Measurements from ENCODE around the gene ABCD1.

ABCD1 gene

DNA sequence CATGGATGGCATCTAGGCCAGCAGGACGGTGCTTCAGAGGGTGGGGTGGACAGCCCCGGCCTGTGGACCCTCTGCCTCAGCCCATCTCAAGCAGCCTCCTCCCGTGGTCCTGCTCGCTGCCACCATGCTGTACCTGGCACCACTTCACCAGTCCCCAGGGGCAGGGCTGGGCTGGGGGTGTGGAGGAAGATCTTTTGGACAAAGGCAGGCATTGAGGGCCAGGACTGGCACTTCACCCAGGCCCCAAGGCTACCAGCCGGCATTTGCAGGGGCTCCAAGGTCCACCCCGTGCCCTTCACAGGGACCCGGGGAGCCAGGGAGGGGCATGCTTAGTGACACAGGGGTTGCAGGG lies 40.1 kb downstream of the ABCD1 start:
- DNase-seq (ENCODE audit: low spot score) = no peak
- Histone ChIP-seq H3K27ac (peak overlapping the region in 1 of 2 donors; percentile 65), H3K4me3 (peak overlapping the region; percentile 60)
- TF ChIP-seq, protein P1, sequence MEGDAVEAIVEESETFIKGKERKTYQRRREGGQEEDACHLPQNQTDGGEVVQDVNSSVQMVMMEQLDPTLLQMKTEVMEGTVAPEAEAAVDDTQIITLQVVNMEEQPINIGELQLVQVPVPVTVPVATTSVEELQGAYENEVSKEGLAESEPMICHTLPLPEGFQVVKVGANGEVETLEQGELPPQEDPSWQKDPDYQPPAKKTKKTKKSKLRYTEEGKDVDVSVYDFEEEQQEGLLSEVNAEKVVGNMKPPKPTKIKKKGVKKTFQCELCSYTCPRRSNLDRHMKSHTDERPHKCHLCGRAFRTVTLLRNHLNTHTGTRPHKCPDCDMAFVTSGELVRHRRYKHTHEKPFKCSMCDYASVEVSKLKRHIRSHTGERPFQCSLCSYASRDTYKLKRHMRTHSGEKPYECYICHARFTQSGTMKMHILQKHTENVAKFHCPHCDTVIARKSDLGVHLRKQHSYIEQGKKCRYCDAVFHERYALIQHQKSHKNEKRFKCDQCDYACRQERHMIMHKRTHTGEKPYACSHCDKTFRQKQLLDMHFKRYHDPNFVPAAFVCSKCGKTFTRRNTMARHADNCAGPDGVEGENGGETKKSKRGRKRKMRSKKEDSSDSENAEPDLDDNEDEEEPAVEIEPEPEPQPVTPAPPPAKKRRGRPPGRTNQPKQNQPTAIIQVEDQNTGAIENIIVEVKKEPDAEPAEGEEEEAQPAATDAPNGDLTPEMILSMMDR (IDR thresholded peaks at IDR 0.05) = no peak

GRCh38 chrX:153765138-153766079 lies 40.8 kb downstream of the ABCD1 start:
- TF ChIP-seq, protein P1 (IDR thresholded peaks at IDR 0.05) = no peak
- DNase-seq (ENCODE audit: low spot score) = peak; percentile 72
- Histone ChIP-seq H3K4me3 (peak overlapping the region; percentile 60), H3K27ac (peak overlapping the region; percentile 30 to 65)

- Histone ChIP-seq H3K27ac (peak overlapping the region; percentile 30 to 65), H3K4me3 (peak overlapping the region; percentile 60)
- no peak for DNase-seq (ENCODE audit: low spot score)
- TF ChIP-seq, protein P1 (IDR thresholded peaks at IDR 0.05) = no peak
Measured at GRCh38 chrX:153766098-153766817, 41.6 kb downstream of the ABCD1 start.

DNA sequence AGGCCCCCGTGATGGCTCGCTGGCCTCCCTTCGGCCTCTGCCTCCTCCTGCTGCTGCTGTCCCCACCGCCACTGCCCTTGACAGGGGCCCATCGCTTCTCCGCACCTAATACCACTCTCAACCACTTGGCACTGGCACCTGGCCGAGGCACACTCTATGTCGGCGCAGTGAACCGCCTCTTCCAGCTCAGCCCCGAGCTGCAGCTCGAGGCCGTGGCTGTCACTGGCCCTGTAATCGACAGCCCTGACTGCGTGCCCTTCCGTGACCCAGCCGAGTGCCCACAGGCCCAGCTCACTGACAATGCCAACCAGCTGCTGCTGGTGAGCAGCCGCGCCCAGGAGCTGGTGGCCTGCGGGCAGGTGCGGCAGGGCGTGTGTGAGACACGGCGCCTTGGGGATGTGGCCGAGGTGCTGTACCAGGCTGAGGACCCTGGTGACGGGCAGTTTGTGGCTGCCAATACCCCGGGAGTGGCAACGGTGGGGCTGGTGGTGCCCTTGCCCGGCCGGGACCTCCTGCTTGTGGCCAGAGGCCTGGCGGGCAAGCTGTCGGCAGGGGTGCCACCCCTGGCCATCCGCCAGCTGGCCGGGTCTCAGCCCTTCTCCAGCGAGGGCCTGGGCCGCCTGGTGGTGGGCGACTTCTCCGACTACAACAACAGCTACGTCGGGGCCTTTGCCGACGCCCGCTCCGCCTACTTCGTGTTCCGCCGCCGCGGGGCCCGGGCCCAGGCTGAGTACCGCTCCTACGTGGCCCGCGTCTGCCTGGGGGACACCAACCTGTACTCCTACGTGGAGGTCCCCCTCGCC lies 42.4 kb downstream of the ABCD1 start:
- Histone ChIP-seq H3K27ac (no peak overlapping the region), H3K4me3 (no peak overlapping the region)
- peak; percentile 64 for DNase-seq (ENCODE audit: low spot score)
- TF ChIP-seq, protein P1 (IDR thresholded peaks at IDR 0.05) = no peak

GRCh38 chrX:153767674-153768055 lies 43.0 kb downstream of the ABCD1 start:
- peak; percentile 65 for DNase-seq (ENCODE audit: low spot score)
- no peak overlapping the region for H3K4me3 ChIP-seq
- TF ChIP-seq, protein P1 (IDR thresholded peaks at IDR 0.05) = no peak
- H3K27ac ChIP-seq = no peak overlapping the region

- TF ChIP-seq, protein P1 (IDR thresholded peaks at IDR 0.05) = no peak
- H3K4me3 ChIP-seq = no peak overlapping the region
- DNase-seq (ENCODE audit: low spot score) = peak; percentile 62
- no peak overlapping the region for H3K27ac ChIP-seq
Measured at GRCh38 chrX:153768311-153769157, 43.9 kb downstream of the ABCD1 start.

All from coronary artery (tissue), 2 donors.